NCI-H748 (cell line): ENCODE measurements around the gene DCP1B.
"Not testable (repeated sequence)": the region's sequence is repeated elsewhere in the genome, so short reads cannot be mapped to it uniquely, and the experiment has no call there.

Source experiments
- DNase-seq: peaks from one replicate; lab custom pipeline; 2025; ENCODE audit not compliant: unreplicated experiment; lab: John Stamatoyannopoulos, UW

The DCP1B gene

DNA sequence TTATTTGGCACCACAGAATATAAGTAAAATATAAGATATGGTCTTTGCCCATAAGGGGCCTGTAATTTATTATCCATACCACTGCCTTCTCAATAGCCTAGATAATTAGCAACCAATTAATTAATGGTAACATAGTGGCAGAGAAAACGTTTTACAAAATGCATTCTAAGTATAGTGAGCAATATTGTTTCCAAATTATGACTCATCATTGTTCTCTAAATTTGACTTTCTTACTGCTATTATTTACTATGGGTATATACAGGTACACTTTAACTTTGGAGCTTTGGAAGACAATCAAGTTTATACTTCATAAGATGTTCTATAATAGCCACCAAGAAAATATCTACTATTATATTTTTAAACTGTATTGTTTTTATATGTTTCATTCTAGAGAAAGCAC, 26.7 kb downstream of the DCP1B start:
- no peak for DNase-seq

DNA sequence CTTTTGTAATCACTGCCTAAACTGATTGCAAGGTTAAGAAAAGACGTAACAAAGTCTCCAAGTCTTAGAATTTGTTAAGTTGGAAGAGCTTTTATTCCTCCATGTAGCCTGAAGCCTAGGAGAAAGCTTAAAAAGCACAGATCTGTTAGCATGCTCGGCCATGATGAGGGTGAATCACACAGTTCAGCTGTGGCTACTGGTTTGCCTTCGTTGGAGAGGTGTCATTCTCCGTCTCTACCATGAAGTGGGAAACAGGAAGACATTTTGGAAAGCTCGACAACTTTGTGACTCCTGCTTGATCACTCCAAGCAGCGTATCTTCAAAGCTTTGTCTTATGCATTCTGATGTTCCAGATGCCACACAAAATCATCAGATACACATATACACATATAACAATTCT, 27.1 kb downstream of the DCP1B start:
- DNase-seq = no peak

DNA sequence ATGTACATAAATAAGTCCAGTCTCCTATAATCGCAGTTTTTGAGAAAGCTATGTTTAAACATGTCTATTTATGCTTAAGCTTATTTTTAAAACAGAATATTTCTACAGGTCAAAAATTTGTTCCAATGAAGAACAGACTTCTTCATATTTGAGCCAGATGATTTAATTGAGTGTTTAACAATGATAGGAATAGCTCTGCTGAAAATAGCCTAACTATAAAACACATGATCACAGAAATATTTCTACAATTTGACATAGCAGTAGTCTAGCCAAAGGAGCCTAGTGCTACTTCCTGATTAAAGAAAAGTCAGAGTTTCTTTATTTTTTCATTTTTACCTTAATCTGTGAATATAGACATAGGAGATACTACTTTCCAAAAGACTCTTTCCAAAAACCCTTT, 29.4 kb downstream of the DCP1B start:
- DNase-seq = no peak

DNA sequence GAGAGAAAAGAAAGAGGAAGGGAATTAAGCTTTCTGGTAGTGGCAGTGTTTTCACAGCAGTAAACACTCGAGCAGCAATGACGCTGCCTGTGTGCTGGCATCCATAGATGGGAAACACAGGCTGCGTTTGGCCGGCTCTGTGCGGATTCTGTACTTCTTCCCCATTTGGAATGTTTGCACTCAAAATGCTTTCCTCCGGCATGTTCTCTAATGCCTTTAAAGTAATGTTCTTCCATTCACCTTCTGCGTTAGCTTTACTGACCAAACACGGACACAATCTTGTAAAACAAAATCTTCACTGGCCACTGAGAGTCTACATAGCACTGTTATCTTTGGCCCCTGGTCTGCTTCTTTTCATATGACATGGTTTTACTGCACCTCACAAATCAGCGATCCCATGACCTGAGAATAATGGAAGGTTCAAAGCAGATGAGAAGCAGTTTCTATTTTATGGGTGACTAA, 31.4 kb downstream of the DCP1B start:
- DNase-seq = no peak

DNA sequence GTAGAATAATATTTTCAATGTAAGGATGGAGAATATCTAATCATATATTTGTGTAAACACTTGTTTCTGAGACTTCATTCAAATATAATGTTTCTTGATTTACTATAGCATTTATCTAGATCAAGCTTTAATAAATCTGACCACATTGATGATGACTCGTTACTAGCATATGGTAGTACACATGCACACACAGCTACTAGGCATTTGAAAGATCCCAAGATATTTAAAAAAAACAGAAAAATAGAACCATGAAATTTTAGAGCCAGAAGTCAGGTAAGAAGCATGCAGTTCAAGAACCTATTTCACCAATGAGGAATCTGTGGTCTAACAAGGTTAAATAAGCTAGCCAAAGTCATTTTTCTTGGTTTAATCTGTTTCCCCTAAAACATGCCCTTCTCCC, 32.0 kb downstream of the DCP1B start:
- no peak for DNase-seq

DNA sequence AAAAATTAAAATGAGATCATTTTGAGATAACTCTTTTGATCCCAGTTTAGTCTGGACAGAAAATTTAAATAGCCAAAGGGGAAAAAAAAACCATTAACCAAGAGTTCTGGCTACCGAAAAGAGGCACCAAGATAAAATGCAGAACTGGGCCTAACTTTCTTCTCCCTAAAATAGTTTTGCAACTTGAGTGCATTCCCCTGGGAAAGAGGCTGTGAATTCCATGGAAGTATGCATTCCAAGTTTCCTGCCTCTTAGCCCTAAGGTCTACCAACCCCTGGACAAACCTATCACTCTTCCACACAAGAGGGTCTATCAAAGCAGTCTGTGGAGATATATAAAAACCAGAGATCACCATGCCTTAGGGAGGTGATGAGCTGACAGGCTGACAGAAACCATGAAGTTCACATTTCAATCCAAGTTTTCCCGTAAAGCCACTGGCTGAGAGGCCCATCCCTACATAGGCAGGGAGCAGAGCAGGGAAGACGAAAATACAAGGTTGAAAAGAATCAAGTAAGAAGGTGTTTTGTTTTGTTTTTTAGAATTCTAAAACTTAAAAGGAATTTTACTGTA, 33.8 kb downstream of the DCP1B start:
- no peak for DNase-seq

DNA sequence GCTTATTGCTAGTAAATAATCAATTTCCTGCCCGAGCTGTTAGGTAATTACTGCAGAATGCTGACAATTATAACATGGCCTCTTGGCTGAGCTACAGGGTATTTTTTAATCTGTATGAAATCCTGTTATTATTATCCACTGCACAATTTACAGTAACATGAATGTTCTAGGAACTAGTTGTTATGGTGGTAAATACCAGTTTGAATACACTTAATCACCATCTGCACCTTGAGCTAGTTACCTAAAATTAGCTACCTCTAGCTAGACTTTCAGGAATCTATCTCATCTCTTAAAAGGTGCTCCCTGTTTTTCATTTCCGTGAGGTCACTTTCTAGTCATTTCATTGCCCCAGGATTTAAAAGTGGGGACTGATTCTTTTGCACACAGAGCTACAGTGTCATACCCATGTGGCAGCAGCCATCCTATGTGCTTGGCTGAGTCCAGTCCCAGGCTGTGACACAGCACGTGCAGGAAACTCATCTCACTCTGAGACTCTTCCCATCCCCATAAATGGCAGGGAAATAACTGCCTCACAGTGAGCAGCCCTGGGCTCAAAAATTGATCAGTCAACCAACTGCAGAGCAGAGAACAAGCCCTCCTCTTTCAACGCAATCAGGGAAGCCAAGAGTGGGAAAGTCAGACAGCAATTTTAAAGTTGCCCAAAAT, 37.6 kb downstream of the DCP1B start:
- DNase-seq = no peak

DNA sequence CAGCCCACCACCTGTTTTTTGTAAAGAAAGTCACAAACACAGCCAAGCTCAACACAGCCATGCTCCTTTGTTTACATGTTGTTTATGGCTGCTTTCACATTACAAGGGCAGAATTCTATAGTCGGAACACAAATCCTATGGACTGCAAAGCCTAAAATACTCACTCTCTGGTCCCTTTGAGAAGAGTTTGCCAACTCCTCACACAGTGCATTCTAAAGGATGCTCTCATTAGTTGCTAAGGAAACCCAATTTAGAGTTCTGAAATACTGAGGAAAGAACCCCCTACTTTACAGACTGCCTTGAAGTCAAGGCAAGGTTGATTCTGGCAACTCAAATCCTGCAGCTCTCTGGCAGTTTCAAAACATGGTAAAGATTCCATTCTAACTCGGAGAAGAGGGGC, 38.3 kb downstream of the DCP1B start:
- no peak for DNase-seq

DNA sequence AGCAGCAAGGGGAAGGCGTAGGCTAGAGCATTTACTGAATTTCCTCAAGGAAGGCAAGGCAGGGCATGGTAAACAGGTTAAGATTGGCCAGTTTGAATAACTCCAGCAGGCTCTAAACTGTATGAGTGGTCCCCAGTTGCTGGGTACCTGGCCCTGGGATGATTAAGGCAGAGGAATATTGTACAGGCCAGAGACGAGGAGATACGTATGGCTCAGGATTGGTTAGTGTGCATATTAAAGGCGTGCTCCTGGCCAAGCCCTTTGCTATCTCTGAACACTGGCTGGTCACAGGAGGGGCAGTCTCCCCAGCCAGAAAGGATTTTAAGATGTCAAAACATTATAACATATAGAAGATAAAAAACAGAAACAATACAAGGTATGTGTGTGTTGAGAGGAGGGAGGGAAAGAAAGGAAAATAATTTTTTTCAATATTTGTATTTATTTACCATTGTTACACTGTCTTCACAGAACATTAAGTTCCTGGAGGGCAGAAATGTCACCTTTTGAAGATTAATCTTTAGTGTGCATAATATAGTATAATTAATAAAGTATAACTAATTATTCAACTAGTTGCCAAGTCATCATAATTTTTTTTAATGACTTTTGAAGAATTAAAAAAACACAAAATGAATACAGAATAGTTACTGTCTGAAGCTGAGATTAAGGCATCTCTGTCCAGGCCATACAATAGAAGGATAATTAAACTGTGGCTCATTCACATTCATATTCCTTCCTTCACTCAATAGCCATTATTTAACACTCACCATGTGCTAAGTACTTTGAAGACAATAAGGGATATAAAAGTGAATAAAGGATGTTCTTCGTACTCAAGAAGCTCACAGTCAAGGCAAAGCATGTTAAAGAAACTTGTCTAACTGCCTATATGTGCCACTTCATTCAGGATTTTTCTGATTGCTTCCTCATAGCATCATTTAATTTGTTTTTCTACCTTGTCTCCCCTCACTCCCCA, 41.9 kb downstream of the DCP1B start:
- no peak for DNase-seq

DNA sequence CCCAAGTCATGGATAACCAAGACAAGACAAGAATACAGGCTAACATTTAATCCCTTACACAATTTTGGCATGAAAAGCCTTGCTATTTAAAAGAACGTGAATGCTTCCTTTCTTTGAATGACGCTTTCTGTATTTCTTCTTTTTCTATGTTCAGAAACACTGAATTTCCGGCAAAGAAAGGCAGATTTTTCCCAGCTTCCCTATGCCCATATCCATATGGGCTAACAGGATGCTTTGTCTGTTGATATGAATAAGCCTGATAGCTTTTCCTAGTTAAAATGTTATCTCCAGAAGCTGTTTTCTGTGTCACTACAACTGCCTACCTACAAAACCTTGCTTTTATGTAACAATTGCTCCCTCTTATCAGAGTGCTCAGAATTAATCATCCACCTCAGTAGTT, 47.5 kb downstream of the DCP1B start:
- no peak for DNase-seq

DNA sequence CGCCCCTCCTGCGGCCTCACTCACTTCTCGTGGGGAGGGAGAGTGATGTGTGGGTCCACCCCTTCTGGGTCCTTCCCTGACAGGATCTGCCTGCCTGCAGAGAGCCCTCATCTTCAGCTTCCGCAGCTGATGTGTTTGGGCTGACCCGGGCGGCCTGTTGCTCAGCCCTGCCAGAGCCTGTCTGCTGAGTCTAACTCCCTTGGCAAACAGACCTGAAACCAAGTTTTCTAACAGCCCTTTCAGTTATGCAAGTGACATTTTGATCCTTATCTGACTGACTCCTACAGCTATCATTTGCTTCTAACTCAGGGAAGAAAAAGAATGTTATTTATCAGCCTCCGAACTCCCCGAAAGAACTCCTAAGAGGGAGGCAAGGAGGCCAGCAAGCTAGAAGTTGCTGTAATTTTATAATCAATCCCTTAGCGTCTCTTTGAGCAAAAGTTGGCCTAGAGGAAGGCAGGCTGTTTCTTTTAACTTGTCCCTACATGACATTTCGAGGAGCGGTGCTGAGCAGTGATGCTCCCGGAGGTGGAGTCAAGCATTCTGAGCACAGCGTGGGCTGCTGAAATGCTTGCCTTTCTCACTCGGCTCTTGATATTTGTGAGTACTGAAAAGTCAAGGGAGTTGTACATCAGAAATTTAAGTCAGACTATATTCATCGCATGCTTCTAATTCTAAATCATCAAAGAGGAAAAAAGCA, 54.3 kb downstream of the DCP1B start:
- no peak for DNase-seq

DNA sequence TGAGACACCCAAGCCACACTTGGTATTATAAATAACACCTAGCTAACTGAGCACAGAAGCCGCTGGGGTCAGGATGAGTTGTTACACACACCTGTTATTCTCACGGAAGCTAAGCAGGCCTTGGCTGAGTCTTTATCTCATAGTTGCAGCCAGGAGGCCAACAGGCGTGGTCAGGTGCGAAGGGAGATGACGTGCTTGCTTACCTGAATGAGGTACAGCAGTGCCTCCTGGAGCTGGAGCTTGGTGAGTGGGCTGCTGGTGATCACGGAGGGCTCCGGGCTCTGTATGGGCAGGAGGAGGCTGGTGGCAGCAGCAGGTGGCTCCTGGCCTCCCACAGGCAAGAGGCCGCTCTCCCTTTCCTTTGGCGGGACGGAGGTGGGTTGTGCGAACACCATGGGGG, 55.4 kb downstream of the DCP1B start:
- no peak for DNase-seq

DNA sequence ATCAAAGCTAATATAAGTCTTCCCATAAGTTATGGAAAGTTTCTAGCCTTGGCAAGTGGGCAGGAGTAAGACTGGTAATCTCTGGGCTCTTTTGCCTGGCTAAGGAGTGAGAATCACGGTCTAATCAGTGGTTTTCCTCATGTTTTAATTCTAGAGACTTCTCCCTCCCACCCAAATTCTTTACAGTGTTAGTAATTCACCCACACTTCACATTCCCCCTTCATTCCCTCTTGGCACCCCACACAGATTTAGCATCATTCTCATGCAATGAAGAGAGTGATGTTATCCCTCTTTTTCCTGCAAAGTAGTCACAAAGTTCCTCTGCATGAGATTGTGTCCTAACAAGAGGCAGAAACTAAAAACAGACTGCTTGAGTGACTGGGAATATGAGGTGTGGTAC, 57.2 kb downstream of the DCP1B start:
- no peak for DNase-seq

DNA sequence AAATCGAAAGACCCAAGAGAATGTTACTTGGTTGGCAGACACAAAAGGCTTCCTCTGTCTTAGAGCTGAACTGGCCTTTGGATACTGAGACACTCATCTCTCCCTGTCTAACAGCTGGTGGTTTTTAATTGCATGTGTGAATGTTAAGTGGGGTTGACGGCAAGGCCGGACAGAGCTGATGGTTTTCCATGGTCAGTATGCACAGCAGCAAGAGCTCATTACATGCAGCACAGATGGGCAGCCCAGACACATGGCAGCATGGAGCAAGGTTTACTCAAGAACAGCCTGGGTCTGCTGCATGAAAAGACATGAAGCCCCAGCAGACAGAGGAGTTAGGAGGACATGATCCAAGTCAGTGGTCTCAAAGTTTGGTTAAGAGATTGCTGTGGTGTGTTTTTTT, 58.0 kb downstream of the DCP1B start:
- no peak for DNase-seq

DNA sequence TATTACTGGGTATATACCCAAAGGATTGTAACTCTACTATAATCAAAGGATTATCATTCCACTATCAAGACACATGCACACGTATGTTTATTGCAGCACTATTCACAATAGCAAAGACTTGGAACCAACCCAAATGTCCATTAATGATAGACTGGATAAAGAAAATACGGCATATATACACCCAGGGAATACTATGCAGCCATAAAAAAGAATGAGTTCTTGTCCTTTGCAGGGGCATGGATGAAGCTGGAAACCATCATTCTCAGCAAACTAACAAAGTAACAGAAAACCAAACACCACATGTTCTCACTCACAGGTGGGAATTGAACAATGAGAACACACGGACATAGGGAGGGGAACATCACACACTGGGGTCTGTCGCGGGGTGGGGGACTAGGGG, 58.8 kb downstream of the DCP1B start:
- DNase-seq = not testable (repeated sequence)

DNA sequence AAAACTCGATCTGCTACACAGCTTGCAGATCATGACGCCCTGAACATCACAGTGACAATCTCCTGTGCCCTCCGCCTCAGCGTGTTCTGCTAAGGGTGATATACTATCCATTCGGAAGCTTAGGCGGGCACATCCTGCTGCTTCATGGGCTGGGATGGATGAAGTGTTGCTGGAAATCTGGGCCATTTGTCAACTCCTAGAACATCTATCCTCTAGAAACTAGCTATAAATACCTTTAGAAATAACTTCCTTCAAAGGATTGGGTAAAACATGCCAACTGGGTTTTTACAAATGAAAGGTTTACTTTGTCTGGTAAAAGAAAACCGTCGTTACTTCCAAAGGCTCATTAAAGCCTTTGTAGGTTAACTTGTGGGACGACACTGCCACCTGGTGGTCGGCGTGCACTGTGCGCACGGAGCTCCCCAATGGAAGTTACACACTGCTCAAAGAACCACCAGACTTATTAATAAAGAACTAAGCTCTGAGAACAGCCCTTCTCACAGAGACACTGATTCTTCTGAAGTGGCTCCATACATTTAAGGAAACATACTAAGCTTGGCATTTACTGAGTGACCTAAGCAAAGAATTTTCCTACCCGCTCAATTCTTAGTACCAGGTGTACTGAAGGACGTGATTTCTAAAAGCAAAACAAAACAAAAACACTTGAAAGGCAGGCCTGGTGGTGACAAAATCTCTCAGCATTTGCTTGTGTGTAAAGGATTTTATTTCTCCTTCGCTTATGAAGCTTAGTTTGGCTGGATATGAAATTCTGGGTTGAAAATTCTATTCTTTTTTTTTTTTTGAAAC, 64.3 kb downstream of the DCP1B start:
- peak; percentile 57 for DNase-seq

DNA sequence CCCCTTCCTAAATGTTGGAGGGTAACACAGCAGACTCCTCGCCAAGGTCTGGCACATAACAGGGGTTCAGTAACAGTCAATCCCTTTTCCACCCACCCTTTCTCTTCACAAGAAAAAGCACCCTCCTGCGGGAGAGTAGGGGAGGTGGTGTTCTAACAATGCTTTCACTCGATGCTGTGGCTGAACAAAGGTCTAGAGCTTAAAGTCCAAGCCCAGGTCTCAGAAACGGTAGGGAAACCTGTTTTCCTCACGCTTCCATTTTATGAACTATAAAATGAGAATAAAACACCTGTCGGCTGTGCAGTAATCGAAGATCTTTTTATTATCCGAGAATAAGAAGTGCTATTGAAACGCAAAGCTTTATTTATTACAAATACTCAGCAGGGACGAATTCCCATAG, 64.9 kb downstream of the DCP1B start:
- DNase-seq = no peak

DNA sequence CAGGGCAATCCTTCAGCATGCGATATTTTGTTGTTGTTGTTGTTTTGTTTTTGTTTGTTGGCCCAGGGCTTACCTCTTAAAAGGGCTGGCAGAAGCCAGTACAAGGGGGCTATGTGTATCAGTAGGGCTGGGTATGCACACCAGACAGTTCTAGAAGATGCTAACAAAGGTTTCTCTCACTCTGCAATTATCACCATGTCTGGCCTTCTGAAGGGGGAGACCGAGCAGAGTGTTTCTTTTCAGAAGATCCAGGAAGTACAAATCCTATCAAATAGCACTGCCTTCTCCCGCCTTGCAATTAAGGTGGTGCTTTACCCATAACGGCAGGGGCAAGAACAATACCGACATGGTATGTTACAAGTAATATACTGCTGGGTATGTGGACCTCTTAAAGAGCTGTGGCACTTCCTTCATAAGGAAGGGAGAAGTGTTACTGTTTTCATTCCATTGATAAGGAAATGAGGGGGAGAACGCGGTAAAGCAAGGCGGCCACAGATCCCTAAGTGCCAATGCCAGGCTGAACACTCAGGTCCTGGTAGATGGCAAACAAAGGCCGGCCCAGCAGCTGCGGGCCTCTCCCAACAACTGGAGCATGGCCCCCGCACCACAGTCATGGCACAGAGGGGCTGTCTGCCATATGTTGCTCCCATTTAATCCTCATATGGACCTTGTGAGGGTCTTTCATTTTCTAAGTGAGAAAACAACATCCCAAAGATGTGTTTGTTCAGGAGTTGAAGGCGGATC, 66.6 kb downstream of the DCP1B start:
- DNase-seq = no peak

DNA sequence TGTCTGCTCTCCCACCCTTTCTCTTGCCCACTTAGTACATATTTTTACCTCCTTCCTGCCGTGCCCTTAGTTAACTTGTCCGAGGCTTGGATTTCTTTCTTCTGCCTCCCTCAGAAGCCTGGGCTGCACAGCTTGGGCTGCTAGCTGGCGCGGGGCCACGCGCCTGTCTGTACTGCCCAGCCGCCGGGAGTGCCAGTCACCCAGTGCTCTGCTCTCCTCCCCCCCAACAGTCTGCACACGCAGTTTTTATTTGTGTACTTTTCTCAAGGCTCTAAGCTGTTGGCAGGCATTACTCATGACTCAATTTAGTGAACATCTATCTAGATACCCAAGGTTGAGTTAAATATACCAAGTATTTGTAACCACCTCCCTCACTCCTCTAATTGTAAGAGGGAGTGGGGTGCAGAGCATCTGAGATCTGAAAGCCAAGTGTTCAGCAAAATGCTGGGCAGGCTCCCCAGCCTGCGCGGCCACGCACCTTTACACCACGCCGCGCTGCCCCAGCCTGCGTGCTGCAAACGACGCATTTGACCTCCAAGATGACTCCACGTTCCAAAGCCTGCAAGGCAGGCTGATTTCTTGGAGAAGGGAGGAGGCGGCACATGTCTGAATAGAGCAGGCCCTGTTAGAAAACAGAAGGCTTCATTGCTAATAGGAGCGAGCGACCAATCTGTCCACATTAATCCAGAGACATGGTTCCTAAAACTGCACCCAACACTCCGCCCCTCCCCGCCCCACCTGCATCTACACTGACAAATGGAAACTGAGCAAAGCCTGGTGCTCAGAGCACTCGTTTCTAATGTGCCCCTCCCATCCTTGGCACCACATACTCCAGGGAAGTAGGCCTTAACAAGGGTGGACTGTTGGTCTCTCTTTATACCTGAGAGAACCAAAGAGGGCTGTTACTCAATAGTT, 67.6 kb downstream of the DCP1B start:
- DNase-seq = peak; percentile 22
